ENCODE data around the gene ACTG1. TPM values are rescaled to one million over a fixed set of nuclear protein-coding genes. Genes with fewer than 3 reads are reported as not detected.

ACTG1 gene
- total and polyA plus RNA-seq, 7 experiments from 2014 or later, result 971 to 4,639 (median 1,185) TPM

DNA sequence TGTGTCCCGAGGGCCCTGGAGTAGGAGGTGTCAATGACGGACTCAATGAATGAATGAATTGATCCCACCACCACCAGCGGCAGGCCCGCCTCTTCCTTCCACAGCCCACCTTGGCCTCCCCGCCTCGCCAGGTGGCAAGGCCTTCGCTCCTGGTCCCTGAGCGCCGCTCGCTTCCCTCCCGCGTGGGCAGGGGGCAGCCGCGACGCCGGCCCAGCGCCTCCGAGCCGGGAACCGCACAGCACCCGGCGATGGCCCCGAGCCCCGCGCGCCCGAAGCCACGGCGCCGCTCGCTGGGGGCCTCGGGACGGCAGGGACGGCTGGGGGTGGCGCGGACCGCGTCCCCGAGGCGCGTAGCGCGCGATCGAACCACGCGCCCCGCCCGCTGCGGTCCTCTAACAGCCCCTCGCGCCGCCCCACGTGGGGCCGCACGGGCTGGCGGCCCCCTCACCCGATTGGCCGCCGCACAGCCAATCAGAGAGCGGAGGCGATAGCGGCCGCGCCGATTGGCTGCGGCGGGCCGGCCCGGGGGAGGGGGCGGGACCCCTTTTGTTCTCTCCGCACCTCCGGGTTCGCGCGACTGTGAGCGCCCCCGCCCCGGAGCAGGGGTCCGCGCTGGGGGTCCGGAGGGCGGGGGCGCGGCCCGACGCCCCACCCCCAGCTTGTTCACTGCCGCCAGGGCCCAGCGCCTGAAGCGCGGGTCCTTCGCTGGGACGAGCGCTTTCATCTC is 31.4 kb downstream of the ACTG1 start:
- no peak overlapping the region for H3K27ac ChIP-seq (ENCODE audit: low read depth, low read length)

DNA sequence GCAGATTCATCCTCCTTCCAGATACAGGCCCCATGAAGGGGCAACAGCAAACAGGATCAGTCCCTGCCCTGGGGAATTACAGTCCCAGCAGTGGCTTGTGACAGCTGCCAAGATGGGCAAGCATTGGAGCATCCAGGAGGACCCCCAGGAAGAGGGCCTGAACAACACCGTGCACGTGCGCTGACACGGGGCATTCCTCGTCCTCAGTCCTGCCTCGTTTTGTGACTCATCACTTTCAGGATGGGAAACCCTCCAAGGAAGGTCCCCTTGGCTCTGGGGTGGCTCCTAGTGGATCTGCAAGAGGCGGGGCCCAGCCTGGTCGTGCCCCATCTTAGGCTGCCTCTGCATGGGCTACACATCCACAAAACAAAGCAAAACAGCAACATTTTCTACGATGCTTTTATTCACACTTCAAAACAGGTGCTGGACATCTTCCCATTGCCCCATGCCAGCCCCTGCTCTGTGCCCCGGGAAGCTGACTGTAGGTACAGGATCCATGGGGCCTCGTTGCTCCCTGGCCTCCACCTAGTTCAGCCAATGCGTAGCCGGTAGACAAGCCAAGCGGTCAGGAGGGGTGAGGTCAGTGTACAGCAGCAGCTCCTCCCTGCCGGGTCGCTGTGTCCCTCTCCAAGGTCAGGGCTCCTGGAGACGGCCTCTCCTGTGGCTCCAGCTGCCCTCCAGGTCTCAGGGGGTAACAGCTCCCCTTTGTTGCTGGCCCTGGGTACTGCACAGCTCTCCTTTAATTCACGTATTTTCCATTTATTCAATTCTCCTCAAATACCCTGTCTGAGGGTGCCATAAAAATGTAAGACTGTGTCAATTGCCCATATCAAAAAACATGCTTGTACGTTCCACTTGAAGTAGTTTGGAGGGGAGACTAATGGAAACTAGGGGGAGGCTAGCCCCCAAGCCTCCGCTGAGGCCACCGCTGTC is 32.2 kb downstream of the ACTG1 start:
- peaks cover 0 to 12% of the 10 kb centered on the region in 2 donors for H3K27me3 ChIP-seq (ENCODE audit: control insufficient read depth in 2 of 2, insufficient read depth in 2 of 2, low read length in 2 of 2)
- H3K4me1 ChIP-seq (ENCODE audit: control insufficient read depth in 2 of 2, insufficient read depth in 2 of 2, low read length in 2 of 2), result peaks cover 6 to 10% of the 10 kb centered on the region in 2 donors
- H3K36me3 ChIP-seq (ENCODE audit: control insufficient read depth in 2 of 3, insufficient read depth in 3 of 3, low read length in 3 of 3), result no peaks in the 10 kb centered on the region
- Mint-ChIP-seq H3K4me3 (peak overlapping the region in 8 of 10 donors; percentile 12 to 61 (median 44)), H3K9me3 (peaks cover 0 to 3% (median 0%) of the 10 kb centered on the region in 11 donors), H3K4me1 (peaks cover 5 to 11% (median 8%) of the 10 kb centered on the region in 7 donors), H3K27ac (no peak overlapping the region), H3K27me3 (peaks cover 11 to 34% (median 14%) of the 10 kb centered on the region in 5 donors), H3K36me3 (no peaks in the 10 kb centered on the region)
- no peak for ATAC-seq
- intact Hi-C loops (cut with micrococcal nuclease), result loop anchor here in 1 of 2 donors (5.0 to 10.0 kb wide), 2 partner anchors 243 to 446 kb away; partner anchors contain the start of genes BAIAP2, NDUFAF8 and TEPSIN
- H3K4me3 ChIP-seq (ENCODE audit: low read length), result no peak overlapping the region
- no peaks in the 10 kb centered on the region for H3K9me3 ChIP-seq (ENCODE audit: control insufficient read depth in 2 of 3, low read length in 3 of 3)
- H3K27ac ChIP-seq (ENCODE audit: low read depth, low read length), result no peak overlapping the region
- ChIA-PET CTCF (no interaction called here), POLR2A (interaction anchor here (0.7 kb wide), 1 partner anchor 41 kb away, joined by 3 read pairs; no protein-coding TSS in a partner anchor)
- DNase-seq, result no peak

More for the DNA sequence above, 31.4 kb downstream of the ACTG1 start:
- Mint-ChIP-seq H3K36me3 (no peaks in the 10 kb centered on the region), H3K9me3 (peaks cover 0 to 3% (median 0%) of the 10 kb centered on the region in 11 donors), H3K27ac (peak overlapping the region in 1 of 9 donors; percentile 43), H3K4me1 (peaks cover 5 to 14% (median 11%) of the 10 kb centered on the region in 7 donors), H3K27me3 (peaks cover 11 to 34% (median 19%) of the 10 kb centered on the region in 5 donors), H3K4me3 (peak overlapping the region; percentile 69 to 80 (median 74))
- intact Hi-C loops (cut with micrococcal nuclease), result loop anchor here in 1 of 2 donors (5.0 to 10.0 kb wide), 2 partner anchors 244 to 446 kb away; partner anchors contain the start of genes BAIAP2, NDUFAF8 and TEPSIN
- Histone ChIP-seq H3K4me1 (ENCODE audit: control insufficient read depth in 2 of 2, insufficient read depth in 2 of 2, low read length in 2 of 2) (peaks cover 6 to 10% of the 10 kb centered on the region in 2 donors), H3K9me3 (ENCODE audit: control insufficient read depth in 2 of 3, low read length in 3 of 3) (no peaks in the 10 kb centered on the region), H3K27me3 (ENCODE audit: control insufficient read depth in 2 of 2, insufficient read depth in 2 of 2, low read length in 2 of 2) (peaks cover 0 to 15% of the 10 kb centered on the region in 2 donors), H3K36me3 (ENCODE audit: control insufficient read depth in 2 of 3, insufficient read depth in 3 of 3, low read length in 3 of 3) (no peaks in the 10 kb centered on the region), H3K4me3 (ENCODE audit: low read length) (peak overlapping the region; percentile 24)
- POLR2A ChIA-PET, result interaction anchor here (0.6 to 1.7 kb wide), 3 partner anchors 32 to 74 kb away, joined by 3 to 12 read pairs (median 4); partner anchors contain the start of gene ACTG1
- ATAC-seq, result peak; percentile 81
- DNase-seq, result peak; percentile 57 to 71 (median 66)
- CTCF ChIA-PET, result interaction anchor here (0.9 to 1.1 kb wide), 2 partner anchors 201 to 226 kb away, joined by 3 read pairs; no protein-coding TSS in a partner anchor

DNA sequence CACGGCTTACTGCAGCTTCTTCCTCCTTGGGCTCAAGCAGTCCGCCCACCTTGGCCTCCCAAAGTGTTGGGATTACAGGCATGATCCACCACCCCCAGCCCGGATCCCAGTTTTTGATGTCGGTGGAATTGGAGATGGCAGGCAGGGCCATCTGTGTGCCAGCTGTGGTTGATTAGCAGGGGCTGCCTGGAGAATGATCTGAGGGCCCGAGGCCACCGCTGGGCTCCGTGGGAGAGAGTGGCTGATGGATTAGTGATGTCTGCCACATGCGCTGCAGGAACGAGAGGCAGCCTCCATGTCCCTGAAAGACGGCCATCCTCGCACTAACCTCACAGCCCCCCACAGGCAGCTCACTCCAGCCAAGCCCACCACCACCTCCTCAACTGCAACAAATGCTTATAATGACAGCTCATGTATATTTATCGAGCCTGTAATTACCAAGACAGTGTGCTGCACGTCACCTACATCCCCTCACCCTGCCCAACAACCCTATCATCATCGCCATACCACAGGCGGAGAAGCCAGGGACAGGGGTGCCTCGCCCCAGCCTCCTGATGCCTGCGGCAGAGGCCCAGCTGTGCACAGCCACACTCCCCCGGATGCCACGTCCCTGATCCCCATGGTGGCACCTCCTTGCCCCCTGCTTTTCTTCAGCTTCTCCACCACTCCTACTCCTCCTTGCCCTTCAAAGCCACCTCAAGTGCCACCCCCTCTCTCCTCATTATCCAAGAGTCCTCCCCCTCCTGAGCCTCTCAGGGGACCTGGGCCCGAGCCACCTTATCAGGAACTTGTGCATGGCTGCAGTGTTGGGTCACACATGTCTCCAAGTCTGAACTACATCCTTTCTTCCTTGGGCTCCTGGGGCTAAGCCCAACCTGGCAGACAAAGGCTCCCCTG is 33.2 kb downstream of the ACTG1 start:
- no peaks in the 10 kb centered on the region for H3K36me3 Mint-ChIP-seq
- H3K4me3 Mint-ChIP-seq, result peak overlapping the region in 1 of 10 donors; percentile 48
- no peak for DNase-seq
- Histone ChIP-seq H3K27ac (ENCODE audit: low read depth, low read length) (no peak overlapping the region), H3K27me3 (ENCODE audit: control insufficient read depth in 2 of 2, insufficient read depth in 2 of 2, low read length in 2 of 2) (peaks cover 0 to 12% of the 10 kb centered on the region in 2 donors), H3K4me1 (ENCODE audit: control insufficient read depth in 2 of 2, insufficient read depth in 2 of 2, low read length in 2 of 2) (peaks cover 6 to 10% of the 10 kb centered on the region in 2 donors), H3K9me3 (ENCODE audit: control insufficient read depth in 2 of 3, low read length in 3 of 3) (no peaks in the 10 kb centered on the region), H3K36me3 (ENCODE audit: control insufficient read depth in 2 of 3, insufficient read depth in 3 of 3, low read length in 3 of 3) (no peaks in the 10 kb centered on the region), H3K4me3 (ENCODE audit: low read length) (no peak overlapping the region)
- CTCF ChIA-PET, result no interaction called here
- POLR2A ChIA-PET, result no interaction called here
- intact Hi-C loops (cut with micrococcal nuclease), result loop anchor here in 1 of 2 donors (5.0 to 10.0 kb wide), 2 partner anchors 242 to 445 kb away; partner anchors contain the start of genes BAIAP2, NDUFAF8 and TEPSIN
- peaks cover 5 to 11% (median 8%) of the 10 kb centered on the region in 7 donors for H3K4me1 Mint-ChIP-seq
- H3K9me3 Mint-ChIP-seq, result peaks cover 0 to 3% (median 0%) of the 10 kb centered on the region in 11 donors
- ATAC-seq, result no peak
- H3K27ac Mint-ChIP-seq, result no peak overlapping the region
- peaks cover 11 to 34% (median 14%) of the 10 kb centered on the region in 5 donors for H3K27me3 Mint-ChIP-seq

DNA sequence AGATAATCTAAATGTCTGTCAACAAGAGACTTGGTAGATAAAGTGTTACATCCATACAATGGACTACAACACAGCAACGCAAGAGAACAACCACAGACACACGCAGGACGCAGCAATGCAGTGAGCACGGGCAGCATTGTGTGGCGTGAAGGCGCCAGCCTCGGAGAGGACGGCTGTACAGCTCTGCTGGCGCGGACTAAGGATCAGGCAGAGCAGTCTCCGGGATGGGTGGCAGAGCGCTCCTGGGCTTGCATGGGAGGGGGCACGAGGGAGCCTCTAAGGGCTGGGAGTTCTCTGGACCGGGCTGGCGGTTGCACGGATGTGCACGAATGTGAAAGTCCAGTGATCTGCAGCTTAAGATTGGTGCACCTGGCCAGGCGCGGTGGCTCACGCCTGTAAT is 34.5 kb downstream of the ACTG1 start:
- intact Hi-C loops (cut with micrococcal nuclease), result no loop called here
- Mint-ChIP-seq H3K27ac (no peak overlapping the region), H3K4me1 (peaks cover 5 to 11% (median 8%) of the 10 kb centered on the region in 7 donors), H3K27me3 (peaks cover 11 to 34% (median 14%) of the 10 kb centered on the region in 5 donors), H3K36me3 (no peaks in the 10 kb centered on the region), H3K4me3 (no peak overlapping the region), H3K9me3 (peaks cover 0 to 3% (median 0%) of the 10 kb centered on the region in 11 donors)
- CTCF ChIA-PET, result no interaction called here
- DNase-seq (no peak), ATAC-seq (no peak)
- H3K27me3 ChIP-seq (ENCODE audit: control insufficient read depth in 2 of 2, insufficient read depth in 2 of 2, low read length in 2 of 2), result peaks cover 0 to 6% of the 10 kb centered on the region in 2 donors
- no peak overlapping the region for H3K4me3 ChIP-seq (ENCODE audit: low read length)
- no peaks in the 10 kb centered on the region for H3K9me3 ChIP-seq (ENCODE audit: control insufficient read depth in 2 of 3, low read length in 3 of 3)
- no peaks in the 10 kb centered on the region for H3K36me3 ChIP-seq (ENCODE audit: control insufficient read depth in 2 of 3, insufficient read depth in 3 of 3, low read length in 3 of 3)
- no peak overlapping the region for H3K27ac ChIP-seq (ENCODE audit: low read depth, low read length)
- POLR2A ChIA-PET, result interaction anchor here (0.5 kb wide), 1 partner anchor 86 kb away, joined by 3 read pairs; no protein-coding TSS in a partner anchor
- peaks cover 0 to 6% of the 10 kb centered on the region in 2 donors for H3K4me1 ChIP-seq (ENCODE audit: control insufficient read depth in 2 of 2, insufficient read depth in 2 of 2, low read length in 2 of 2)

DNA sequence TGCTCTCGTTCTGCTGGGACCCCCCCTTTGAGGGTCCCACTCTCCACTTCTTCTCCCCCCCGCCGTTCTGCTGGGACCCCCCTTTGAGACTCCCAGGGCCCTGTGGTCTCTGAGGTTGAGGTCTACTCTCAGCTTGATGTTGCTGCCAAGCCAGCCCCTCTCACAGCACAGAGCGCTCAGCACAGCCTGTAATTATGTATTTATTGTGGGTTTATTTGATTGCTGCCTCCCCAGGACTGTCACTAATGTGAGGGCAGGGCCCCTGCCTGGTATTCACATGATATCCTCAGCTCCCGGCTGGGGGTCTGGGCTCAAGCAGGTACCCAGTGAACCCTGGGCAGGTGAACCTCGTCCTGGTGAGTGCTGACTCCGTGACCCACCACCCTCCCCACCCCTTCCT is 35.4 kb downstream of the ACTG1 start:
- H3K9me3 Mint-ChIP-seq, result peaks cover 0 to 3% (median 0%) of the 10 kb centered on the region in 11 donors
- H3K36me3 Mint-ChIP-seq, result no peaks in the 10 kb centered on the region
- intact Hi-C loops (cut with micrococcal nuclease), result no loop called here
- no peaks in the 10 kb centered on the region for H3K36me3 ChIP-seq (ENCODE audit: control insufficient read depth in 2 of 3, insufficient read depth in 3 of 3, low read length in 3 of 3)
- peaks cover 0 to 6% of the 10 kb centered on the region in 2 donors for H3K4me1 ChIP-seq (ENCODE audit: control insufficient read depth in 2 of 2, insufficient read depth in 2 of 2, low read length in 2 of 2)
- H3K9me3 ChIP-seq (ENCODE audit: control insufficient read depth in 2 of 3, low read length in 3 of 3), result no peaks in the 10 kb centered on the region
- no peak overlapping the region for H3K4me3 ChIP-seq (ENCODE audit: low read length)
- H3K27me3 Mint-ChIP-seq, result peaks cover 11 to 25% (median 13%) of the 10 kb centered on the region in 5 donors
- H3K27me3 ChIP-seq (ENCODE audit: control insufficient read depth in 2 of 2, insufficient read depth in 2 of 2, low read length in 2 of 2), result peaks cover 0 to 4% of the 10 kb centered on the region in 2 donors
- ATAC-seq (no peak), DNase-seq (no peak)
- ChIA-PET POLR2A (no interaction called here), CTCF (no interaction called here)
- no peak overlapping the region for H3K4me3 Mint-ChIP-seq
- peaks cover 0 to 8% (median 4%) of the 10 kb centered on the region in 7 donors for H3K4me1 Mint-ChIP-seq
- H3K27ac Mint-ChIP-seq, result no peak overlapping the region
- H3K27ac ChIP-seq (ENCODE audit: low read depth, low read length), result no peak overlapping the region

Data from naive thymus-derived CD4-positive, alpha-beta T cell (primary cell).